ENCODE results near the gene U2AF1L4.

- TF ChIP-seq CTCF (IDR thresholded peaks at IDR 0.05) (no peak), POLR2A (IDR thresholded peaks at IDR 0.05) (no peak)
Observed at GRCh38 chr19:35708391-35708790, 36.8 kb downstream of the U2AF1L4 start.
